ENCODE data around the gene CRADD.

GRCh38 chr12:93876360-93876759, 199.2 kb downstream of the CRADD start:
- no peak for TF ChIP-seq CTCF (IDR thresholded peaks at IDR 0.05; ENCODE audit: borderline replicate concordance, extremely low read depth, low read length, poor library complexity, severe bottlenecking)
- no peak for TF ChIP-seq EZH2 (IDR thresholded peaks at IDR 0.05; ENCODE audit: borderline replicate concordance, low read depth, low read length, severe bottlenecking)

All from DND-41 (cell line).